ENCODE measurements around the gene TRRAP.

DNA sequence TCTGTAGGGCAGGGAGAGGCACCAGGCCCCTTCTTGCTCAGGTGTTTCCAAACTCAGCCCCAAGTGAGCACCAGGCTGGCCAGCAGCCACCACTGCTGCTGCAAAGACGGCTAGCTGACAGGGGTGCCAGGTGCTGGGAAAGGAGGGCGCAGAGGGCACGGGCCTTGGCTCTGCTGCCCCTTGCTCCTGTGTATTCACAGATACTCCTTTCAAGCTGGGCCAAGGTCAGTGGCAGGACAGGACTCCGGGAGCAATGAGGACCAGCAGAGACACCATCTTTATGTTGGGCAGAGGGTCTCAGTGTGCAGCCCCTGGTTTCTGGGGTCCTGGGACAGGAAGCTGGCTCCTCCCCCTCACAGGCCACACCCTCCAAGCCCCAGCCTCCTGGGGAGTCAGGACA is 155.4 kb downstream of the TRRAP start:
- TF ChIP-seq, protein P1, sequence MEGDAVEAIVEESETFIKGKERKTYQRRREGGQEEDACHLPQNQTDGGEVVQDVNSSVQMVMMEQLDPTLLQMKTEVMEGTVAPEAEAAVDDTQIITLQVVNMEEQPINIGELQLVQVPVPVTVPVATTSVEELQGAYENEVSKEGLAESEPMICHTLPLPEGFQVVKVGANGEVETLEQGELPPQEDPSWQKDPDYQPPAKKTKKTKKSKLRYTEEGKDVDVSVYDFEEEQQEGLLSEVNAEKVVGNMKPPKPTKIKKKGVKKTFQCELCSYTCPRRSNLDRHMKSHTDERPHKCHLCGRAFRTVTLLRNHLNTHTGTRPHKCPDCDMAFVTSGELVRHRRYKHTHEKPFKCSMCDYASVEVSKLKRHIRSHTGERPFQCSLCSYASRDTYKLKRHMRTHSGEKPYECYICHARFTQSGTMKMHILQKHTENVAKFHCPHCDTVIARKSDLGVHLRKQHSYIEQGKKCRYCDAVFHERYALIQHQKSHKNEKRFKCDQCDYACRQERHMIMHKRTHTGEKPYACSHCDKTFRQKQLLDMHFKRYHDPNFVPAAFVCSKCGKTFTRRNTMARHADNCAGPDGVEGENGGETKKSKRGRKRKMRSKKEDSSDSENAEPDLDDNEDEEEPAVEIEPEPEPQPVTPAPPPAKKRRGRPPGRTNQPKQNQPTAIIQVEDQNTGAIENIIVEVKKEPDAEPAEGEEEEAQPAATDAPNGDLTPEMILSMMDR (IDR thresholded peaks at IDR 0.05): no peak
- TF ChIP-seq POLR2A (IDR thresholded peaks at IDR 0.05): no peak
